ENCODE data around the gene CISD1.

- no peak for TF ChIP-seq TFE3 (CRISPR knock-in tag; IDR thresholded peaks at IDR 0.05)
- no peak for TF ChIP-seq CHD2 (IDR thresholded peaks at IDR 0.05; ENCODE audit: low read depth, low read length)
- no peak for TF ChIP-seq EHMT2 (IDR thresholded peaks at IDR 0.05)
- no peak for TF ChIP-seq HNRNPL (IDR thresholded peaks at IDR 0.05; ENCODE audit: low read depth, low read length)
- TF ChIP-seq ZBTB49 (CRISPR knock-in tag; IDR thresholded peaks at IDR 0.05; ENCODE audit: borderline replicate concordance) = no peak
- TF ChIP-seq SP1 (CRISPR knock-in tag; IDR thresholded peaks at IDR 0.05) = no peak
- TF ChIP-seq FOXA1 (IDR thresholded peaks at IDR 0.05; ENCODE audit: borderline replicate concordance) = no peak
- no peak for TF ChIP-seq ZNF592 (IDR thresholded peaks at IDR 0.05)
- no peak for TF ChIP-seq CREB5 (CRISPR knock-in tag; IDR thresholded peaks at IDR 0.05)
- TF ChIP-seq XRCC4 (IDR thresholded peaks at IDR 0.05; ENCODE audit: extremely low read depth, insufficient read depth, insufficient read length) = no peak
Measured at GRCh38 chr10:58225654-58226053, 43.3 kb upstream of the CISD1 start.
